Kidney epithelial cell (primary cell): ENCODE measurements around the gene RPS24. TPM values are rescaled to one million over a fixed set of nuclear protein-coding genes. Genes with fewer than 3 reads are reported as not detected.

Experiments used
- DNase-seq: peaks from one replicate; pipeline ENCODE4 v3.0.0-alpha.2; 2010; ENCODE audit warnings: low read depth
- H3K27me3 ChIP-seq: 2 replicates; pipeline ENCODE4 v1.6.0; 2011; ENCODE audit warnings: low read length; ENCODE audit not compliant: control insufficient read depth, insufficient read depth
- H3K36me3 ChIP-seq: 2 replicates; pipeline ENCODE4 v1.5.1; 2011; ENCODE audit warnings: low read length; ENCODE audit not compliant: control insufficient read depth, insufficient read depth
- H3K4me3 ChIP-seq: 2 replicates; pipeline ENCODE4 v1.5.1; 2011; ENCODE audit warnings: low read depth, mild to moderate bottlenecking, control low read depth, low read length
- total RNA-seq: library from RNA; depleted of rRNA; stranded (reverse); fragments of >200 nt; gene quantifications from 2 replicates; pipeline ENCODE4 v1.2.3, GENCODE V29; 2015
- TF ChIP-seq, protein P1 (sequence below): IDR thresholded peaks from 2 replicates; pipeline ENCODE4 v1.5.1; 2011; ENCODE audit warnings: mild to moderate bottlenecking, moderate library complexity, low read length, control low read depth, inconsistent platforms; ENCODE audit not compliant: insufficient read depth, poor library complexity, severe bottlenecking

The RPS24 gene
- total RNA-seq, 1 donor from 2014 or later: 2,689 TPM

DNA sequence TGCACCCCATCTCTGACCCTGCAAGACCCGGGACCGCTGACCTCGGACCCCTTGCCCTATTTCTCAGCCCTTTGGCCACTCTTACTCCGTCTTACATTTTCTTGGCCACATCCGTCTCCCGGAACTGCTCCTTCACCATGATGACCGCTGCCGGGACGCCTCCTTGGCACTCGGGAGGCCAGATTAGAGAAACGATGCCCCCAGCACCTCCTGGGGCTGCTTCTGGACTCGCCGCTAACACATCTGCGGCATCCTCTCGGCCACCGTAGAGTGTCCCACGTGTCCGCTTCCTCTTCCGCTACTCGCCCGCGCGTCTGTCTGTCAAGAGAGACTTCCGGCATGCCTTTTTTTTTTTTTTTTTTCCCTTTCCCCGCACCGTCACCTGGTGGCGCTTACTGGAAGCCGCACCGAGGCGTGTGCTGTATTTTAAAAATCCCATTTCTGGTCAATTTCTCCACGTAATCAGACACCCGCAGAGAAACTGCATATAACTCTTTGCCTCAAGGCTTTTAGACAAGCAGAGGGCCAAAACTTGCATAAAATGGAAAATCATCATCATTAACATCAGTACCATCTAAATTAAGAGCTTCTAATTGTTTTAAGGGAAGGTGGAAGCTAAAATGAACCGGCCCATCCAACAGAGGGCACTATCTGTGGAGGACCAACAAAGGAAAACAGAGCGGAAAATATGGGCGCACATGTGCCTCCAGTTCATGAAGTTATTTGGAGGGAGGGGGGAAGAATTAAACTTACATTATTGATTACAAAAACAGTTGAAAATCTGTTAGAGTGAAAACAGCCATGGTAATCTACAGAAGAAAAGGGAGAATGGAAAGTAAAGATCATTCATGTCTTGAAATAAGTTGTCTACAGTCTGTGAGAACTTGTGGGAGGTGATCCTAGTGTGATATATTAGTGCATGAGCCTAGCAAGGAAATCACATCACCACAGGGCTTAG lies 4.1 kb upstream of the RPS24 start, which contains the start of gene POLR3A:
POLR3A (minus strand) TSS at position 247 of the 958 bp plus-strand sequence; CDS start at position 139, 108 bp downstream.
- Histone ChIP-seq H3K36me3 (no peaks in the 10 kb centered on the region), H3K4me3 (peak within 1 kb of the TSS; percentile 65), H3K27me3 (no peaks in the 10 kb centered on the region)
- TF ChIP-seq, protein P1, sequence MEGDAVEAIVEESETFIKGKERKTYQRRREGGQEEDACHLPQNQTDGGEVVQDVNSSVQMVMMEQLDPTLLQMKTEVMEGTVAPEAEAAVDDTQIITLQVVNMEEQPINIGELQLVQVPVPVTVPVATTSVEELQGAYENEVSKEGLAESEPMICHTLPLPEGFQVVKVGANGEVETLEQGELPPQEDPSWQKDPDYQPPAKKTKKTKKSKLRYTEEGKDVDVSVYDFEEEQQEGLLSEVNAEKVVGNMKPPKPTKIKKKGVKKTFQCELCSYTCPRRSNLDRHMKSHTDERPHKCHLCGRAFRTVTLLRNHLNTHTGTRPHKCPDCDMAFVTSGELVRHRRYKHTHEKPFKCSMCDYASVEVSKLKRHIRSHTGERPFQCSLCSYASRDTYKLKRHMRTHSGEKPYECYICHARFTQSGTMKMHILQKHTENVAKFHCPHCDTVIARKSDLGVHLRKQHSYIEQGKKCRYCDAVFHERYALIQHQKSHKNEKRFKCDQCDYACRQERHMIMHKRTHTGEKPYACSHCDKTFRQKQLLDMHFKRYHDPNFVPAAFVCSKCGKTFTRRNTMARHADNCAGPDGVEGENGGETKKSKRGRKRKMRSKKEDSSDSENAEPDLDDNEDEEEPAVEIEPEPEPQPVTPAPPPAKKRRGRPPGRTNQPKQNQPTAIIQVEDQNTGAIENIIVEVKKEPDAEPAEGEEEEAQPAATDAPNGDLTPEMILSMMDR: peak; percentile 77
- peak; percentile 89 for DNase-seq

DNA sequence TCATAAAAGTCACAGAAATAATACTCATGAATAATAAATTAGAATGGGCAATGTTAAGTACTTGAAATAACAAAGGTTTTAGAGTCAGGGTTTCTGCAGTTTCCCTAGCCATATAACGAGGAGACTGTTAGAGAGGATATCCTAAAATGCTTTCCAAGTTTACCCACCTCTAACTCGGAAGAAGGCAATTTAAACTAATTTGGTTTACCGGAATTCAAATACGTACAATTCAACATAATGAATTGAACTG lies 351 bp upstream of the RPS24 start:
- TF ChIP-seq, protein P1: no peak
- H3K4me3 ChIP-seq: peak overlapping the region; percentile 43
- no peaks in the 10 kb centered on the region for H3K27me3 ChIP-seq
- peaks cover 1% of the 10 kb centered on the region for H3K36me3 ChIP-seq
- DNase-seq: no peak

DNA sequence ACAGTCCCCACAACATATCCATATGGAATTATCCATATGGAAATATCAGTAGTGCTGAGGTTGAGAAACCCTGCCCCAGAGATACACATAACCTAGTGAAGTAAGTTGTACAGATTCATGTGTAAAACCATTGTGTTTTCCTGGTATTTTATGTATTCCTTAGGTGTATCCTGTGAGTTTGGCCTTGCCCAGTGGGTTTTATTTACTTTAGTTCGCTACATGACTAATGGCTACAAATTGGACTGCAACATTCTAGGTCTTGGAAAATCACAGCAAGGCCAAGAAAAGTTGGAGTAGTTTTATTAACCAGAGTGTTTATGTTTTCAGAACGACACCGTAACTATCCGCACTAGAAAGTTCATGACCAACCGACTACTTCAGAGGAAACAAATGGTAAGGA lies 1.4 kb downstream of the RPS24 start:
- peaks cover 1% of the 10 kb centered on the region for H3K36me3 ChIP-seq
- TF ChIP-seq, protein P1: no peak
- H3K4me3 ChIP-seq: peak overlapping the region; percentile 87
- no peak for DNase-seq
- no peaks in the 10 kb centered on the region for H3K27me3 ChIP-seq

DNA sequence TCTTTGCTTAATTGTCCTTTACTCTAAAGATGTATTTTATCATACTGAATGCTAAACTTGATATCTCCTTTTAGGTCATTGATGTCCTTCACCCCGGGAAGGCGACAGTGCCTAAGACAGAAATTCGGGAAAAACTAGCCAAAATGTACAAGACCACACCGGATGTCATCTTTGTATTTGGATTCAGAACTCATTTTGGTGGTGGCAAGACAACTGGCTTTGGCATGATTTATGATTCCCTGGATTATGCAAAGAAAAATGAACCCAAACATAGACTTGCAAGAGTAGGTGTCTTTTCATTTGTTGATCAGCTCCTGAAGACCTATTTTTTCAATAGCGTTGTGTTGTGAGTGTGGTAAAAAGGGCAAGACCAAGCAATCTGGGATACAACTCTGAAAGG lies 1.8 kb downstream of the RPS24 start:
- H3K36me3 ChIP-seq: peaks cover 1% of the 10 kb centered on the region
- DNase-seq: no peak
- H3K27me3 ChIP-seq: no peaks in the 10 kb centered on the region
- TF ChIP-seq, protein P1: no peak
- H3K4me3 ChIP-seq: no peak overlapping the region

DNA sequence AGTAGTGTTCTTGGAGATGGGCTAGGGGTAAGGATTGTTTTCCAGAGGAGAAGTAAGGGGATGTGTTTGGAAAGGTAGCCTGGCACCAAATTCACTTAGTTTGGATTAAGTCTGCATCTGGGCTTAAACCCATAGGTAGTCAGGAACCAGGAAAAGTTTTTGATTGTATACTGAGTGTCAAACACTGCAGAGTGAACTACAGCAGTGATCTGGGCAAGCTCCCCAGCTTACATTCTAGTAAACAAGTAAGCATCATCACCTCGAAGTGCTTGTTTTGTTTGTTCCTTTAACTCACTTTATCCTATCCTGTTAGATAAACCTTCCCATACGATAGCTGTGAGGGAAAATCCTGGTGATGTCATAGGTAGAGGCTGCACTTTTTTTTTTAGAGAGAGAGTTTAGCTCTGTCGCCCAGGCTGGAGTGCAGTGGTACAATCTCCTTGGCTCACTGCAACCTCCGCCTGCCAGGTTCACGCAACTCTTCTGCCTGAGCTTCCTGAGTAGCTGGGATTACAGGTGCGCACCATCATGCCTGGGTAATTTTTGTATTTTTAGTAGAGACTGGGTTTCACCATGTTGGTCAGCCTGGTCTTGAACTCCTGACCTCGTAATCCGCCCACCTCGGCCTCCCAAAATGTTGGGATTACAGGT lies 2.4 kb downstream of the RPS24 start:
- TF ChIP-seq, protein P1: no peak
- H3K4me3 ChIP-seq: no peak overlapping the region
- no peaks in the 10 kb centered on the region for H3K27me3 ChIP-seq
- H3K36me3 ChIP-seq: peaks cover 1% of the 10 kb centered on the region
- no peak for DNase-seq
